Measurements from ENCODE around the gene NOMO2.
"Not testable (repeated sequence)": the region's sequence is repeated elsewhere in the genome, so short reads cannot be mapped to it uniquely, and the experiment has no call there.

The NOMO2 gene

GRCh38 chr16:18394363-18394762 lies 167.5 kb downstream of the NOMO2 start:
- H3K27ac ChIP-seq = not testable (repeated sequence)

GRCh38 chr16:18387767-18388166 lies 174.1 kb downstream of the NOMO2 start:
- H3K27ac ChIP-seq = not testable (repeated sequence)

GRCh38 chr16:18386517-18386916 lies 175.4 kb downstream of the NOMO2 start:
- H3K27ac ChIP-seq = not testable (repeated sequence)

GRCh38 chr16:18385285-18385684 lies 176.6 kb downstream of the NOMO2 start:
- not testable (repeated sequence) for H3K27ac ChIP-seq

- H3K27ac ChIP-seq = not testable (repeated sequence)
Measured at GRCh38 chr16:18384869-18385268, 177.0 kb downstream of the NOMO2 start.

- not testable (repeated sequence) for H3K27ac ChIP-seq
Measured at GRCh38 chr16:18384098-18384636, 177.7 kb downstream of the NOMO2 start.

GRCh38 chr16:18382696-18383095 lies 179.2 kb downstream of the NOMO2 start:
- H3K27ac ChIP-seq = not testable (repeated sequence)
